ENCODE measurements around the gene PTTG1. TPM values are rescaled to one million over a fixed set of nuclear protein-coding genes. Genes with fewer than 3 reads are reported as not detected.

Gene PTTG1
- total and polyA plus RNA-seq, 4 experiments from 2014 or later, result 9.2 to 20.2 (median 15.8) TPM

DNA sequence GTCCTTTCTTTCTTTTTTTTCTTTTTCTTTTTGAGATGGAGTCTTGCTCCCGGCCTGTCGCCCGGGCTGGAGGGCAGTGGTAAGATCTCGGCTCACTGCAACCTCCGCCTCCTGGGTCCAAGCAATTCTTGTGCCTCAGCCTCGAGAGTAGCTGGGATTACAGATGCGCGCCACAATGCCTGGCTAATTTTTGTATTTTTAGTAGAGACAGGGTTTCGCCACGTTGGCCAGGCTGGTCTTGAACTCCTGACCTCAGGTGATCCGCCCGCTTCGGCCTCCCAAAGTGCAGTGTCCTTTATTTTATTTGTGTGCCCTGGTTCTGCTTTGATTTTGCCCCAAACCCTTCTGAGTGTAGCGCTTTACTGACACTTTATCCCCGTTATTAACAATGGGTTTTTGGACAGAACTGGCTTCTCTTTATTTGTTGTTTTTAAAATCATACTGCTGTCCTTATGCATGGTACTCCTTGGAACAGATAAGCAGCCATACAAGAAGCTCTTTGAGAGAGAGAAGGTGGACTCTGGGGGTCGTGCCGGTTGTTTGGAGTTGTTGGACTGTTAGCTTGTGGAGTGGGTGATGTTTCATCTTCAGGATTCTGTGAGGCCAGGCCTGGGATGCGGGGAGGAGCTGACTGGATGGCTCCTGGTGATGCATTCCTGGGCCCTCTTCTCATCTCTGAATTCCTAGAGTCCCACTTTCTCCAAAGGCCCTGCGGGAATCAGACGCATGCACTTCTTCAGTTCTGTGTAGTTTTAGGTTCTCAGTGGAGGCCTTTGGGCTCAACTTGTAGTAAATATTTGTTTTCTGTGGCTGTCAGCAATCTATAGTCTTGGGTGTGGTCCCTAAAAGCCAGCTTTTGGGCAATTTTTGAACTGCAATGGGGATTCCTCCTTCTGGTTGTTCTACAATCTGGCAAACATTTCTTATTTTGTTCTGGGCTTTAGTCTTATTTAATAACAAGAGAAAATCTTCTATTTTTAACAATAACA is 47.8 kb downstream of the PTTG1 start:
- intact Hi-C loops (cut with micrococcal nuclease), result loop anchor here (2.0 to 5.0 kb wide), 2 partner anchors 17 to 47 kb away; partner anchors contain the start of gene PTTG1
- Histone ChIP-seq H3K4me3 (ENCODE audit: low read length in 2 of 2) (peak overlapping the region; percentile 11 to 56), H3K9me3 (ENCODE audit: control insufficient read depth in 1 of 2, low read length in 2 of 2) (no peaks in the 10 kb centered on the region), H3K27ac (ENCODE audit: low read depth, low read length) (peak overlapping the region; percentile 70), H3K4me1 (ENCODE audit: insufficient read depth, low read length) (peaks cover 71% of the 10 kb centered on the region), H3K36me3 (ENCODE audit: insufficient read depth, low read length) (no peaks in the 10 kb centered on the region), H3K27me3 (ENCODE audit: insufficient read depth, low read length) (no peaks in the 10 kb centered on the region)
- H3K27ac Mint-ChIP-seq, result peak overlapping the region; percentile 83 to 98 (median 96)
- peaks cover 0 to 8% of the 10 kb centered on the region in 2 donors for H3K36me3 Mint-ChIP-seq
- CTCF ChIA-PET (ENCODE audit: partially characterized antibody), result interaction anchor here (0.9 to 3.4 kb wide), 5 partner anchors 9 to 45 kb away, joined by 3 to 27 read pairs (median 4); no protein-coding TSS in a partner anchor
- DNase-seq, result no peak
- POLR2A ChIA-PET (ENCODE audit: partially characterized antibody), result interaction anchor here (0.8 to 4.4 kb wide), 7 partner anchors 9 to 51 kb away, joined by 3 to 35 read pairs (median 15); partner anchors contain the start of gene SLU7
- H3K4me1 Mint-ChIP-seq, result peaks cover 55 to 95% (median 70%) of the 10 kb centered on the region in 4 donors
- no peaks in the 10 kb centered on the region for H3K27me3 Mint-ChIP-seq
- H3K9me3 Mint-ChIP-seq, result no peaks in the 10 kb centered on the region
- peak overlapping the region; percentile 87 to 99 (median 96) for H3K4me3 Mint-ChIP-seq

GRCh38 chr5:160470437-160471361 is 49.0 kb downstream of the PTTG1 start:
- no peak for DNase-seq
- POLR2A ChIA-PET (ENCODE audit: partially characterized antibody), result interaction anchor here (0.9 to 4.4 kb wide), 8 partner anchors 10 to 443 kb away, joined by 3 to 27 read pairs (median 8); partner anchors contain the start of gene SLU7
- peak overlapping the region; percentile 80 to 98 (median 96) for H3K27ac Mint-ChIP-seq

GRCh38 chr5:160471761-160472160 is 50.1 kb downstream of the PTTG1 start:
- DNase-seq, result no peak
- peaks cover 0 to 10% of the 10 kb centered on the region in 2 donors for H3K36me3 Mint-ChIP-seq
- peak overlapping the region; percentile 82 to 98 (median 94) for H3K27ac Mint-ChIP-seq
- CTCF ChIA-PET (ENCODE audit: partially characterized antibody), result interaction anchor here (0.8 to 3.4 kb wide), 2 partner anchors 11 to 33 kb away, joined by 3 to 27 read pairs; no protein-coding TSS in a partner anchor
- H3K36me3 ChIP-seq (ENCODE audit: insufficient read depth, low read length), result no peaks in the 10 kb centered on the region
- H3K27ac ChIP-seq (ENCODE audit: low read depth, low read length), result peak overlapping the region; percentile 70
- H3K9me3 ChIP-seq (ENCODE audit: control insufficient read depth in 1 of 2, low read length in 2 of 2), result no peaks in the 10 kb centered on the region
- no peaks in the 10 kb centered on the region for H3K27me3 Mint-ChIP-seq
- H3K4me1 ChIP-seq (ENCODE audit: insufficient read depth, low read length), result peaks cover 79% of the 10 kb centered on the region
- intact Hi-C loops (cut with micrococcal nuclease), result no loop called here
- no peaks in the 10 kb centered on the region for H3K9me3 Mint-ChIP-seq
- H3K4me1 Mint-ChIP-seq, result peaks cover 63 to 96% (median 73%) of the 10 kb centered on the region in 4 donors
- H3K4me3 ChIP-seq (ENCODE audit: low read length in 2 of 2), result peak overlapping the region in 1 of 2 donors; percentile 37
- POLR2A ChIA-PET (ENCODE audit: partially characterized antibody), result interaction anchor here (1.4 to 3.2 kb wide), 3 partner anchors 14 to 35 kb away, joined by 4 to 15 read pairs (median 9); no protein-coding TSS in a partner anchor
- H3K27me3 ChIP-seq (ENCODE audit: insufficient read depth, low read length), result no peaks in the 10 kb centered on the region
- peak overlapping the region; percentile 48 to 99 (median 96) for H3K4me3 Mint-ChIP-seq

More at GRCh38 chr5:160470437-160471361, 49.0 kb downstream of the PTTG1 start:
- CTCF ChIA-PET (ENCODE audit: partially characterized antibody), result interaction anchor here (0.8 to 3.4 kb wide), 4 partner anchors 10 to 47 kb away, joined by 3 to 27 read pairs (median 6); no protein-coding TSS in a partner anchor
- H3K9me3 ChIP-seq (ENCODE audit: control insufficient read depth in 1 of 2, low read length in 2 of 2), result no peaks in the 10 kb centered on the region
- Mint-ChIP-seq H3K4me3 (peak overlapping the region; percentile 54 to 99 (median 96)), H3K4me1 (peaks cover 60 to 96% (median 74%) of the 10 kb centered on the region in 4 donors), H3K9me3 (no peaks in the 10 kb centered on the region), H3K27me3 (no peaks in the 10 kb centered on the region), H3K36me3 (peaks cover 0 to 9% of the 10 kb centered on the region in 2 donors)
- intact Hi-C loops (cut with micrococcal nuclease), result no loop called here
- peak overlapping the region; percentile 70 for H3K27ac ChIP-seq (ENCODE audit: low read depth, low read length)
- H3K4me1 ChIP-seq (ENCODE audit: insufficient read depth, low read length), result peaks cover 77% of the 10 kb centered on the region
- peak overlapping the region; percentile 12 to 56 for H3K4me3 ChIP-seq (ENCODE audit: low read length in 2 of 2)
- H3K27me3 ChIP-seq (ENCODE audit: insufficient read depth, low read length), result no peaks in the 10 kb centered on the region
- no peaks in the 10 kb centered on the region for H3K36me3 ChIP-seq (ENCODE audit: insufficient read depth, low read length)

GRCh38 chr5:160472482-160472881 is 50.8 kb downstream of the PTTG1 start:
- H3K9me3 ChIP-seq (ENCODE audit: control insufficient read depth in 1 of 2, low read length in 2 of 2), result no peaks in the 10 kb centered on the region
- H3K36me3 ChIP-seq (ENCODE audit: insufficient read depth, low read length), result no peaks in the 10 kb centered on the region
- Mint-ChIP-seq H3K4me1 (peaks cover 63 to 96% (median 73%) of the 10 kb centered on the region in 4 donors), H3K4me3 (peak overlapping the region; percentile 48 to 99 (median 96)), H3K27ac (peak overlapping the region; percentile 65 to 98 (median 94)), H3K27me3 (no peaks in the 10 kb centered on the region), H3K36me3 (peaks cover 0 to 10% of the 10 kb centered on the region in 2 donors), H3K9me3 (no peaks in the 10 kb centered on the region)
- no peak for DNase-seq
- intact Hi-C loops (cut with micrococcal nuclease), result no loop called here
- peak overlapping the region in 1 of 2 donors; percentile 37 for H3K4me3 ChIP-seq (ENCODE audit: low read length in 2 of 2)
- peak overlapping the region; percentile 70 for H3K27ac ChIP-seq (ENCODE audit: low read depth, low read length)
- ChIA-PET POLR2A (ENCODE audit: partially characterized antibody) (no interaction called here), CTCF (ENCODE audit: partially characterized antibody) (interaction anchor here (3.7 kb wide), 1 partner anchor 33 kb away, joined by 32 read pairs; no protein-coding TSS in a partner anchor)
- peaks cover 79% of the 10 kb centered on the region for H3K4me1 ChIP-seq (ENCODE audit: insufficient read depth, low read length)
- H3K27me3 ChIP-seq (ENCODE audit: insufficient read depth, low read length), result no peaks in the 10 kb centered on the region

DNA sequence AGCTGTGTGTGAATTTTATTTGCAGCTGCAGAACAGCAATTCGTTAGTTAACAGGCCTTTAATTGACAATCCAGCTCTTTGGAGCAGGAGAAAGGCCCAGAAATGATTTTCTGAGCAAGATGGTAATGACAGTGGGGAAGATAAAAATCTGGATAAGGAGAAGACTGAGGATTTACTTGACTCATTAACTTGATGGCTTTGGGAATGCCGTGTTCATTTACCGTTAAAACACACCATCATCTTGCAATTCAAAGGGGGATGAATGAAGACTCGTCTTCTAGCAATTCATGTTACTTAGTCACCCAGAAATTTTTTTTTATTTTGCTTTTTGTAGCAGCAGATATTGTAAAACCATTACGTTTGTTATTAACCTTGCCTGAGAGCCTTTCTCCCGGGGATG is 52.0 kb downstream of the PTTG1 start:
- H3K36me3 Mint-ChIP-seq, result peaks cover 4 to 6% of the 10 kb centered on the region in 2 donors
- Histone ChIP-seq H3K27me3 (ENCODE audit: insufficient read depth, low read length) (no peaks in the 10 kb centered on the region), H3K27ac (ENCODE audit: low read depth, low read length) (peak overlapping the region; percentile 70), H3K4me3 (ENCODE audit: low read length in 2 of 2) (no peak overlapping the region), H3K9me3 (ENCODE audit: control insufficient read depth in 1 of 2, low read length in 2 of 2) (no peaks in the 10 kb centered on the region), H3K4me1 (ENCODE audit: insufficient read depth, low read length) (peaks cover 87% of the 10 kb centered on the region), H3K36me3 (ENCODE audit: insufficient read depth, low read length) (no peaks in the 10 kb centered on the region)
- H3K4me1 Mint-ChIP-seq, result peaks cover 62 to 95% (median 73%) of the 10 kb centered on the region in 4 donors
- ChIA-PET POLR2A (ENCODE audit: partially characterized antibody) (interaction anchor here (0.5 to 1.4 kb wide), 6 partner anchors 8 to 54 kb away, joined by 3 to 6 read pairs (median 4); no protein-coding TSS in a partner anchor), CTCF (ENCODE audit: partially characterized antibody) (interaction anchor here (2.0 to 3.7 kb wide), 3 partner anchors 13 to 34 kb away, joined by 8 to 32 read pairs (median 10); no protein-coding TSS in a partner anchor)
- H3K4me3 Mint-ChIP-seq, result peak overlapping the region; percentile 1 to 99 (median 76)
- peak overlapping the region; percentile 15 to 95 (median 65) for H3K27ac Mint-ChIP-seq
- intact Hi-C loops (cut with micrococcal nuclease), result no loop called here
- H3K9me3 Mint-ChIP-seq, result no peaks in the 10 kb centered on the region
- no peaks in the 10 kb centered on the region for H3K27me3 Mint-ChIP-seq
- DNase-seq, result no peak

DNA sequence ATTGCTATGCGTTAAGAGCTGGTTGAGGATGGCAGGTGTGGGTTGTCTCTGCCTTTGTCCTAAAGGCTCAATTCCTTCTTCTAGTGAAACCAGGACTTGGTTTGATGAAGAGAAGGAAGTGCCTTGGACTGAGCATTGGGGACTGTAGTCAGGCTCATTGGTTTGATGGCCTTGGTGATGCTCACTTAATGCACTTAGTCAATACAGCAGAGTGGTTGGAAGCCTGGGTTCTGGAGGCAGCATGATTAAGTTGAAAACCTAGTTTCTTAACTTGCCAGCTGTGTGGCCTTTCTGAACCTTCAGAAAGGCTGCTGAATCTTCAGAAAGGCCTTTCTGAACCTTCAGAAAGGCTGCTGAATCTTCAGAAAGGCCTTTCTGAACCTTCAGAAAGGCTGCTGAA is 52.4 kb downstream of the PTTG1 start:
- Histone ChIP-seq H3K9me3 (ENCODE audit: control insufficient read depth in 1 of 2, low read length in 2 of 2) (no peaks in the 10 kb centered on the region), H3K27ac (ENCODE audit: low read depth, low read length) (peak overlapping the region; percentile 23), H3K4me3 (ENCODE audit: low read length in 2 of 2) (no peak overlapping the region), H3K27me3 (ENCODE audit: insufficient read depth, low read length) (no peaks in the 10 kb centered on the region), H3K4me1 (ENCODE audit: insufficient read depth, low read length) (peaks cover 90% of the 10 kb centered on the region), H3K36me3 (ENCODE audit: insufficient read depth, low read length) (no peaks in the 10 kb centered on the region)
- no peak for DNase-seq
- intact Hi-C loops (cut with micrococcal nuclease), result no loop called here
- ChIA-PET POLR2A (ENCODE audit: partially characterized antibody) (interaction anchor here (1.0 to 1.6 kb wide), 5 partner anchors 9 to 54 kb away, joined by 3 to 7 read pairs (median 4); partner anchors contain the start of gene PTTG1), CTCF (ENCODE audit: partially characterized antibody) (interaction anchor here (1.2 to 3.7 kb wide), 4 partner anchors 8 to 35 kb away, joined by 4 to 32 read pairs (median 9); no protein-coding TSS in a partner anchor)
- Mint-ChIP-seq H3K27ac (peak overlapping the region; percentile 15 to 95 (median 65)), H3K36me3 (peaks cover 4 to 6% of the 10 kb centered on the region in 2 donors), H3K4me3 (peak overlapping the region in 6 of 8 donors; percentile 1 to 98 (median 56)), H3K9me3 (no peaks in the 10 kb centered on the region), H3K27me3 (no peaks in the 10 kb centered on the region), H3K4me1 (peaks cover 63 to 95% (median 75%) of the 10 kb centered on the region in 4 donors)

Data from CD4-positive, alpha-beta memory T cell (primary cell).